IPS DF 4.7 (cell line): ENCODE data around the gene SVBP.

Experiments used
- DNase-seq: peaks from one replicate; pipeline ENCODE4 v3.0.0-alpha.2; 2013; ENCODE audit warnings: low spot score; ENCODE audit errors: extremely low read depth

The SVBP gene

DNA sequence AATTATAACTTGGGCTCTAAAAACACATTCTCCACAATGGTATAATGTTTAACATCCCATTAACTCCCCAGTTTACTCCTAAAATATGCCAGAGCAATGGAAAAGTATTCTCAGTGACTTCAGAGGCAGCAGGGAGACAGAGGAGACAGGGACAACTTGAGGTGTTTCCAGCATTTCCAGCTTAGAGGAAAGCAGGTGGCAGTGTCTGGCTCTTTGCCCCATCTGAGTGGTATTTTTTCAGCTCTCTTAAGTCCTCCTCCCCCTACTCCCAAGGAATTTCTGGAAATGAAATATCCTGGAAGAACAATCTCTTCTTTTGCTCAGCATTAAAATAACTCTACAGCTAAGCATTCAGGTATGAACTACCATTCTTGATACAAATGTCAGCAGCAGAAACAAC lies 11.0 kb downstream of the SVBP start:
- no peak for DNase-seq

DNA sequence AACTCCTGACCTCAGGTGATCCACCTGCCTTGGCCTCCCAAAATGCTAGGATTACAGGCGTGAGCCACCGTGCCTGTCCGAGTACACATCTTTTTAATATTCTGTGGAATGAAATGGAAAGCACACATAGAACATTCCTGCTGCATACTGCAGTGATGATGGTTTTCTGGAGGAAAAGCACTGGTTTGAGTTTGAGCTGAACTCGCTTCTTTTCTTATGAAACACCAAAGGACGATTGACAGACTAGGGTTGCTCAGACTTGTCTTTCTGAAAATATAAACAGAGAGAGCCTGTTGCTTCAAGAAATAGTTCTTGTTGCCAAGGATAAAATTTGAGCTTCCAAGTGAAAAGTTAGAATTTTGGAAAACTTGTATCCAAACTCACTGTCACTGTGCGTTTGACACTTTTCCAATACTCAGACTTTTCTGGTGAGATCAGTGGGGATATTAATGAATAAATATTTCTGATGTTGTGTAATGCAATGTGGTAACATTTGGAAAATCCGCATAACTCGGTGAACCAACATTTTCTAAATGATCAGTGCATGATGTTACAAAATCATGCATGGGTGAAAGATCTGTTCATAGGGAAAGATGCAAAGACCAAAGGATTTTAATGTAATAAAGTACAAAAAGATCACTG lies 15.2 kb downstream of the SVBP start:
- no peak for DNase-seq

DNA sequence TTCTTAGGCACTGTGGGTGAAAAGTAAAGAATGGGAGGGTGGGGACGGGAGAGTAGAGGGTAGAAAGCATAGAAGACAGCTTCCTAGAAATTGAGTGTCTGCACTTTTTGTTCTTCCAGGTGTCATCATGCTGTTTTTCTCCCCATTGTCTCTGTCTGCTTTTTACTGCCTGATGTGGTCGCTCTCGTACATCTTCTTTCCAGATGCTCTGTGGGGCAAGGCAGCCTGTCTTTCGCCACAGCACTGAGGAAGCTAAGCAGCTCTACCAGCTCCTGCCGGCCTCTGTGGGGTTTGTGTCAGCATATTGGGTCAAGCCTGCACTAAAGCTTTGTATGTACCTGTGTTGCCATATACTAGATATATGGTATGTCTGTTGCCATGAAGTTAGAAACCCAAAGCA lies 19.2 kb downstream of the SVBP start:
- DNase-seq = no peak

DNA sequence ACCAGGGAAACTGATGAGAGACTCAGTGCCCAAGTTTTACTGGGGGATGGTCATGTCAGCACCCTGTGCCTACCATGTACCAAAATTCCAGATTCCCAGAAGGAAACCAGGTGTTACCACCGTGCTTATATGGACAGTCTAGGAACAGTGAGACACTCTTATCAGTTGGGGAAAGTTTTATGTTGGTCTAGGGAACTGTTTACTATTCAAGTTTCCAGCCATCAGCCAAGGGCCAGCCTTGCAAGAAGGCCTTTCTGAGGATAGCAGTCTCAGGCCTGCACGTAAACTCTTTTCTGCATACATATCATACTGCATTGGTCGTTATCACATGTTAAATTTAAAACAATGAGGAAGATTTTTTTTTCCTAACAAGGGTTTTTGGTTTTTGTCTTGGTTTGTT lies 19.8 kb downstream of the SVBP start:
- no peak for DNase-seq

DNA sequence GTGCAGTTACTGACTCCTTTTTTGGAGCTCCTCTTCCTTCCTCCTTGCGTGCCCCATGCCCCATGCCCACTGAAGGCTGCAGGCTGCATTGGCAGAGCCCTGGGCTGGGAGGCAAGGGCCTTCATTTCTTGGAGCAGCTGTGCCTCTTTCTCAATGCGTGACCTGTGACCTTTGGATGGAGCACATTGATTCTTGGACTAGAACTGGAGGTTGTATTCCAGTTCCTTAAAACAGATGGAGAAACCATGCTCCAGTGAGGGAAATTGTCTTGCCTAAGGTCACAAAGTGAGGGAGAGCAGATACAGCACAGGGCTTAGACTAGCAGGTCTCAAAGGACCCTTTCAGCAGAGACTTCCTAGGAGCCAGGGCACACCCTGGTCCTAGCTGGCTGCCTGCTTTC lies 23.4 kb downstream of the SVBP start:
- no peak for DNase-seq

DNA sequence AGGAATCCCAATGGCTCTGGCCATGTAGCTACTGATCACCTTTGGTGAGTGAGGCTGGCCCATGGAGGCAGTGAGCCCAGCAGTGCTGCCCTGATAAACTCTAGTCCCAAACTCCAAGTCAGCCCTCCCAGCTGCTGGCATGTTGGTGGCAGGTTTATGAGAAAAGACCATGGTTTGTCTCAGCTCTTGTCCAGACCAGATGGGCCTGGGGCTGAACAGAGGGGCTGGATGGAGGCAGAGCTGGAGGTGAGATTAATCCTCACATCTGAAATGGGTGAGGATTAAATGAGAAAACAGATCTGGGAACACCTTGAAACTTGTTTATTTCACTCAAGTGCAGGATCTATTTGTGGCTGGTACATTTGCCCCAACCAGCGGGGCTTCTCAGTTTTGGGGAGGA lies 29.2 kb downstream of the SVBP start:
- DNase-seq = no peak

DNA sequence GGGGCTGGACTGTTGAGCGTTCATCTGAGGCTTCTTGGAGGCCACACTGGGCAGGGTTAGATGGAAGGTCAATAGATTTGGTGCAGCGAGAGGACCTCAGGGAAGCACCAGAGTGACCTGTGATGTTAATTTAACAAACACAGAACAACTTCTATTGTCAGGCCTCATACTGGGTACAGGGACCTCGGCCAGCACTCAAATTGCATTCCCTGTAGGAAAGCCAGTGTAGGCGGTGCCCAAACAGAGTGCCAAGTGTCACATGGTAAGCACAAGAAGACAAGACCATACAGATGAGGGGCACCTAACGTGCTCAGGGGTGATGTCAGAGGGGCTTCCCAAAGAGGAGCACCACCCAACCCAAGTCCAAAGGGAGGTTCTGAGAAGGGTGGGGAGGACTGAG lies 31.1 kb downstream of the SVBP start:
- DNase-seq = no peak

DNA sequence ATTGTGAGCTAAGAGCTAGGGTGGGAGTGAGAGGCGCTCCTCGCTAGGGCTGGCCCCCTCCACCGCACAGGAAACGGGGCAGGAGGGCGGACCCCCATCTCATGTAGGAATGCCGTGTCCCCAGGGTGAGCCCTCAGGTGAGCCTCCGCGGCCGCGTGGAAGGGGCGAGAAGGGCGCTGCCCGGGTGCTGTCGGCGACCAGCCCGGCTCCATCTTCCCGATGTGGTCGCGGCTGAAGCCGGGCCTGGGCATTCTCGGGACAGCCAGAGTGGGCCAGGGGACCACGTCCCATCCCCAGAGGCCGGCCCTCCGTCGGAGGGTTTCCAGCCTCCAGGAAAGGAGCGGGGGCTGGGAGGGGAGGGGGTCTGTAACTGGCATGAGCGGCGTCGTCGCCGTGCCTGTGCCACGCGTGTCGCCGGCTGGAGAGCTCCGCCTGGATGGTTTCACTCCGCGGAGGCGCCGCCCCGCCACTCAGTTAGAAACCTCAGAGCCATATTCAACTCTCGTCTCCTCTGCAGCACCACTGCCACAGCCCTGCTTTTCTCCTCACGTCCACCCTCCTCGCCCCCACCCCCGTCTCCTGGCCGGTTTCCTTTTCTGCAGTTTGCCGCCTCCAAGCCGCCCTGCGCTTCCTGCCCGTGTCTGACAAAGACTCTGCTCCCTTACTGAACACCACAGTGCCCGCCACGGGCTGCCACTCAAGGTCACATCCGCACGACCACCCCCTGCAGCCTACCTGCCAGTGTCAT lies 32.1 kb downstream of the SVBP start, which contains the start of gene TMEM269:
TMEM269 (plus strand) TSS at position 46 of the 748 bp plus-strand sequence. CDS start 4,903 bp downstream, outside the sequence.
- DNase-seq = no peak

DNA sequence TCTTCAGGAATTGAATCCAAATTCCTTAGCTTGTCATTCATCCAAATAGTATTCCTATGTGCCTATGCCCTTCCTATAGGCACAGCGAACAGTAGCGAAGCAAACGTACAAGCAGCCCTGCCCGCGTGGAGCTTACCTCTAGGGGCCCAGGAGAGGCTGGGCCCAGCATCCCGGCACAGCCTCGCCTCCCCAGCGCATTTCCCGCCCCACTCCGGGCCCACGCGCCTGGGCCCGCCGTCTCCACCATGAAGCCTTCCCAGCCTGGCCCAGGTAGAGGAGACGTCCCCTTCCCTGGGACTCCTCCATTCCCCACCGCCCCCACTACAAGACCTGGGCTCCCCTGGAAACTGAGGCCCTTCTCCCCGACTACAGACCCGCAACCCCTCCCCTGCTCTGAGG lies 32.7 kb downstream of the SVBP start:
- no peak for DNase-seq

DNA sequence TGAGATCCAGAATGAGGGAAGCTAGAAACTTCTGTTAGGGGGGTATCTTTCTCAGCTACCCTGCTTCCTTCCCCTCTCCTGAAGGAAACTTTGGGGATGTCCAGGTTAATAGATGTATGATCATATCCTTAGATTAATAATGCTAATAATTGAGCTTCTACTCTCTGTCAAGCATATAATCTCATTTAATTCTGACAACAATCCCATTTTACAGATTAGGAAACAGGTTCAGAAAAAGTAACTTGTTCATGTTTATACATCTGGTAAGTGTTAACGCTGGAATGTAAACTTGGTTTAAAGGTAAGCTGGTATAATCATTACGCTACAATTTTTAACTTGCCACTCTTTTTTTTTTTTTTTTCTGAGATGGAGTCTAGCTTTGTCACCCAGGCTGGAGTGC lies 34.1 kb downstream of the SVBP start:
- no peak for DNase-seq

DNA sequence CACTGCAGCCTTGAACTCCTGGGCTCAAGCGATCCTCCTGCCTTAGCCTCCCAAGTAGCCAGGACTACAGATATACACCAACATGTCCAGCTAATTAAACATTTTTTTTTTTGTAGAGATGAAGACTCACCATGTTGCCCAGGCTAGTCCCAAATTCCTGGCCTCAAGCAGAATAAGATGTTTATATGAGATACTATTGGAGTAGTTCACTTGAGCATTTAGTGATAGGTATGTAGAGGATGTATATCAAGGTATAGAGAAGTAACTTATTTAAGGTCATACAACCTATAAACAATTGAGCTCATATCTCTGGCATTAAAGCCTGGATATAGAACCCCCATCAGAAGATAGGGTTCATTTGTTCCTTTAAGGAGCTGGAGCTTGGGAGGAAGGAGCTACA lies 37.0 kb downstream of the SVBP start:
- DNase-seq = no peak

DNA sequence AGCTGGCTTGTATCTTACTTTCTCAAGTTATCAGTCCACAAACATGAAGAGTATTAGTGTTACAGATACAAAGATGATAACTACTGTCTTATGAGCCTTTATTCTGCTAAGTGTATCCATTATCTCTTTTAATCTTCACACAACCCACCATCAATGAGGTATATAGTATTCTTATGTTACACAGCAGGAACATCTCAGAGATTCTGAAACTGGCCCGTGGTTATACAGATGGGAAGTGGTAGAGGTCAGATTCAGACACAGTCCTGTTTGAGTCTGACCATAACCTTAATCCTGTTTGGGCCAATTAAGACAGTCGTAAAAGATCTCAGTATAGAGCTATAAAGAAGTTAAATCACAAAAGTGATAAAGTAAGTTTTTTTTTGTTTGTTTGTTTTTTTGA lies 37.5 kb downstream of the SVBP start:
- no peak for DNase-seq

DNA sequence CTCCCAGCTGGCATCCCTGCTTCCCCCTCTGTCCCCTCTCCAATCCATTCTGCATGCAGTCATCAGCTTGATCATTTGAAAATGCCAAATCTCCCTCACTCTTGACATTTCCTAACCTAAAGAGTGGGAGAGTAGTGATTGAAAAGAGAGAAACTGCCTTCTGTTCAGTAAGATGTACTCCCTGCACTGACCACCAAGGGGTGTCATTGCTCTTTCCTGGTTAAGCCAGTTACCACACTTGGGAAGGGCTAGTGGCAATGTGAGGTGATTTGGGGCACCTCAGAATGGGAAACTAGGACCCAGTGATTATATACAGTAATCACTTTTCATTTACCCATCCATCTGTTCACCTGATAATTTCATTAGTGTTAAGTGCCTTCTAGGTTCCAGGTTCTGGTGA lies 39.3 kb downstream of the SVBP start:
- DNase-seq = no peak

DNA sequence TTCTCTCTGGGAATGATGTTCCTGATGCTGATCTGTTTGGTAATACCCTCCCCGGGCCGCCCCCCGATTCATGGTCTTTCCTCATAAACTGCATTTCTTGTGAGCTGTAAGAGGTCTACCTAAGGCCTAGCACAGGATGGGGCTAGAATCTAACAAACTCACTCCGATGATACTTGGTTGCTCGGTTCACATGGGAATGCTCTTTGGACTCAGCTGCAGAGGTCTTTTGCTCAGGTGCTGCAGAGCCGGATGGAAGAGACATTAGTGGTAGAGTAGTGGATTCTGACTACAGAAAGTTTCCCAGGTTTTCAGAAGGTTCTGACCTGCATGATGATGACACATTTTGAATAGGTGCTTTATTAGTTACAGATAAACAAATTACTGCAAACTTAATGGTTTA lies 40.7 kb downstream of the SVBP start:
- DNase-seq = no peak

DNA sequence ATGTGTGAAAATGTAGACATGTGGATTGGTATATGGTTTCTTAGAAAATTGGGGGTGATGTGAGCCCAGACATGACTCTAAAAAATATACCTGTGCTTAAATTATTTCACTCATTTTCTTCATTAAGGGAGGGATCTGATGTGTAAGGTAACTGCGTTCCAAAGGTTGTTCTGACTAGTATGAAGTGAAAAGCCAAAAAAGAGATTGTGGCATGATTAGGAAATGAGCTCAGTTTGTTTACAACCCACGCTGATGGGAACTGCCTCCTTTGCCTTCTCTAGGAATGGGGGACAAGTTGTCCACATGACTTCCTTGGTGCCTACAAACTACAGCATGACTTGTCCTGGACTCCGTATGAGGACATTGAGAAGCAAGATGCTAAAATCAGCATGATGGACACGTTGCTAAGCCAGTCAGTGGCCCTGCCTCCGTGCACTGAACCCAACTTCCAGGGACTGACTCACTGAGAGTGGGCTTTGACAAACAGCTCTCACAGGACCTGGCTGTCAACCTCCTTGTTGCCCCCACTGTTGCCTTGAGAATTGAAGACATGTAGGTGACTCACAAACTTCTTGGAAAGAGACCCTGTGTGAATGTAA lies 42.2 kb downstream of the SVBP start:
- no peak for DNase-seq

DNA sequence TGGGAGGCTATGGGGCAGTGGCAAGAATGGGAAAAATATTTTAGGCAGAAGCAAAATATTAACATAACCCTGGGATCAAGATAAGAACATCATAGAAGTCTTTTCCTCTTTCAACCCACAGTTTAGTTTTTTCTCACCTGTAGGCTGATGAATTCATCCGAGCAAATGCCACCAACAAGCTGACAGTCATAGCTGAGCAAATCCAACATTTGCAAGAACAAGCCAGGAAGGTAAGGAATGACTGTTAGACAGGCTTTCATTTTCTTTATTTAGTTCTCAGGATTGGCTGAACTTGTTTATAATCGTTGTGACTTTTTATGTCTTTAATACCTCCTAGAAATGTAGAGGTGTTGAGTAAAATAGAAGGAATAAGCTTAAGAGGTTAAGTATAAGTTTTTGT lies 43.8 kb downstream of the SVBP start:
- no peak for DNase-seq

DNA sequence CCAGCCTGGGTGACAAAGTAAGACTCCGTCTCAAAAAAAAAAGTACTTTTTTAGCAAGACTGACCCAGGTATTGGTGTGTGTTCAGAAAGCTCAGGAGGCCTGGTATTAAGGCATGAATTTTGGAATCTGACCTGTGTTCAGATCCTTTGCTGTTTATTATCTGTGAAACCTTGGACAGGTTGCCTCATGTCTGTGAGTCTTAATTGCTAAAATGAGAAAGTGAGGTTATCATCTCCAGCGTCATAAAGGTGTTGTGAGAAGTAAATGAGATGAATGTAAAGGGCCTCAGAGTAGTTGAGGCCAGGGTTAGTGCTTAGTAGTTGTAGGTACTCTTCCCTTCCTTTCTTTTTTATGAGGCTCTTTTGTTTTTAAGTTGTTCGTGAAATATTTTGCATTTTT lies 47.4 kb downstream of the SVBP start:
- DNase-seq = no peak

DNA sequence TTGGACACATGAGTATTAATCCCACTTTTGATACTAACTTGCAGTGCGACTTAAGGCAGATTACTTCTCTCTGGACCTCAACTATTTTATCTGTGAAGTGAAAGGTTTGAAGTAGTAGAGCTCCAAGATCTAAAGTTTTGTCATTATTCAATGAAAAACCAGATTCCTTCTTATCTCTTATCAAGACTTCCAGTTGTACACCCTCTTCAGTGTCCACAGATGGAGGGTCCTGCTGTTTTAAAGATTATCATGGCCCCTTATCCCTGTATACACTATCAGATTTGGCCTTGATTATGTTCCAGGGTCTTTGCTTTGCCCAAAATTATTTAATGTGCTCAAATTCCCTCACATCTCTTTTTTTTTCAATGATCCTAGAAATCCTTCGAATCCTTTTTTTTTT lies 49.0 kb downstream of the SVBP start:
- DNase-seq = no peak

DNA sequence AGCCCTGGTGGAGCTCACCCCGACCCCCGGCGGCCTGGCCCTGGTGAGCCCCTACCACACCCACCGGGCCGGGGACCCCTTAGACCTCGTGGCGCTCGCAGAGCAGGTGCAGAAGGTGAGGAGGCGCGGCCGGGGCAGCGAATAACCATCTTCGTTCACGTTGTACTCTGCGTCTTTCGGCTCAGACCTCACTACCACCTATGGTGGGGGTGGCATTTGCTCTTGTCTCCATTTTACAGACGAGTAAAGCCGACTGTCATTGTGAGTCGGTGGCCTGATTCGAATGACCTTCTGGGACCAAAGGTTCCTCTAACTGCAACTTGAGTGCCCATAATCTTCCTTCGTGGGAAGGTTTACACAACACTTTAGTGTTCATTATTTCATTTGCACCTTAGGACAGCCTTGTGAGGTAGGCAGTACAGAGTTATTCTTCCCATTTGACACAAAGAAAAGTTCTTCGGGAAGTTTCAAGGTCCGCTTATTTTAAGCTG lies 49.6 kb downstream of the SVBP start:
- DNase-seq = no peak

DNA sequence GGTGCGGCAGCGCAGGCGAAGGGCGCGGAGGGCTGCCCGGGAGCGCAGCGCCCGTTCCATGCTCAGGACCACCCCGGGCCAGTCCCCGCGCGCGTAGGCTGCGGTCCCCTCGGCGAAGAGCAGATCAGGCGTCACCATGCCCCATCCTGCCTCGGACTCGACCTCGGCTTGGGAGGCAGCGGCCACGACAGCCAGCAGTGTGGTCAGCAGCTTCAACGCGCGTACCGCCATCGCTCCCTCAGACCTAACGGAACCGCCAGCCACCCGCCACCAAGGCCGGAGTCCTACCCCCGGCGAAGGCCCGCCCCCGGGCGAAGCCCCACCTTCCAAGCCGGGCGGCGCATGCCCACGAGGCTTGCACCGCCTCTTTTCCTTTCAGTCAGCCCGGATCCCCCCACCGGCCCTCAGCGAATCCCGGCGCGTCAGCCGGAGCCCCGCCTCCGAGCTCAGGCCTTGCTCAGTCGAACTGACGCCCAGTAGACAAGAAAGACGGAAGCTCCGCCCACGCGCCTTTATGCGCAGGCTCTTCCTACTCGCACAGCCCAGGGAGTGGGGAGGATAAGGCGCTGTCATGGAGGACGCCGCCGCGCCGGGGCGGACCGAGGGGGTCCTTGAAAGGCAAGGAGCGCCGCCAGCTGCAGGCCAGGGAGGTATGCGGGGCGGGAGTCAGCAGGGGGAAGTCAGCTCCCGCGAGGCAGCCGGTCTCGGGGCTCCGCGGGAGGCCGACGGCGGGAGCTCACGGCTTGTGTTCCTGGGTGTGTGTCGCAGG lies 50.3 kb downstream of the SVBP start, which contains the start of the genes C1orf50 and P3H1:
C1orf50 (plus strand) TSS at position 509 of the 769 bp plus-strand sequence; CDS start at position 572, 63 bp downstream.
P3H1 (minus strand) TSS at position 288 of the 769 bp plus-strand sequence; CDS start at position 231, 57 bp downstream.
- peak; percentile 97 for DNase-seq
